GM19239 (cell line): Measurements from ENCODE around the gene CHD5.
"Not testable (repeated sequence)": the region's sequence is repeated elsewhere in the genome, so short reads cannot be mapped to it uniquely, and the experiment has no call there.

Experiments used
- DNase-seq: peaks from one replicate; pipeline ENCODE4 v3.0.0; 2011; ENCODE audit warnings: low spot score; ENCODE audit not compliant: insufficient read length
- FAIRE-seq: peaks from 2 replicates; lab custom pipeline; 2011; peaks lifted over from hg19 to GRCh38; lab: Jason Lieb, UNC

Gene CHD5

DNA sequence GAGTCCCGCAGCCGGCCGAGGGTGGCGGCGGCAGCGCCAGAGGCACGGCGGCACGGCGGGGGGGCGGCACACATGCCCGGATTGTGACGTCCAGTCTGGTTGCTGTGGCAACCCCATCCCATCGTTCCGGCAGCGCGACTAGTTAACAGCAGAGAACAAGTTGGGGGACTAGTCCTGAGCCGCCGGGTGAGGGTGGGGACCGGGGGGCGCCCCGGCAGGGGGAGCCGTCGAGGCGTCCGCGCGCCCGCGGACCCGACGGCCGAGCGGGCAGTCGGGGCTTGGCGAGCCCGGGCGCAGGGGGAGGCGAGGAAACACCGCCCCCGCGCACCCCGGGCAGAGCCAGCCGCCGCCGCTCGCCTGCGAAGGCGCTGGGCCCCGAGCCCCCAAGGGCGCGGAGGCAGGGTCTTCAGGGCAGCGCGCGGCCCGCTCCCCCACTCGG, at the start of gene CHD5:
Gene CHD5 (minus strand): TSS at position 54 of the 439 bp plus-strand sequence. CDS start 298 bp downstream, outside the sequence.
- no peak for FAIRE-seq
- DNase-seq: peak; percentile 28

DNA sequence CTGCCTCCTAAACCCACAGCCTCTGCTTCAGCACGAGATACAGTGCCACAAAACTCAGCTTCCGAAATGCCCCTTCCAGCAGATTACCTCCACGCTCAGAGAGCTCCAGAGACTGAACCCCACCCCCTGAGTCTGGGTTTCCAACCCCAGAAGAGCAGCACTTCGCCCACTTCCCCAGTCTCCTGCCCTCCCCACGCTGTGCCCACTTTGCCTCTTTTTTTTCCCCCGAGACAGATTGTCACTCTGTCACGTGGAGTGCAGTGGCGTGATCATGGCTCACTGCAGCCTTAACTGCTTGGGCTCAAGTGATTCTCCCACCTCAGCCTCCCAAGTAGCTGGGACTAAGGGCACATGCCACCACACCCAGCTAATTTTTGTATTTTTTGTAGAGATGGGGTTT, 45.5 kb upstream of the CHD5 start:
- FAIRE-seq (no peak), DNase-seq (no peak)

DNA sequence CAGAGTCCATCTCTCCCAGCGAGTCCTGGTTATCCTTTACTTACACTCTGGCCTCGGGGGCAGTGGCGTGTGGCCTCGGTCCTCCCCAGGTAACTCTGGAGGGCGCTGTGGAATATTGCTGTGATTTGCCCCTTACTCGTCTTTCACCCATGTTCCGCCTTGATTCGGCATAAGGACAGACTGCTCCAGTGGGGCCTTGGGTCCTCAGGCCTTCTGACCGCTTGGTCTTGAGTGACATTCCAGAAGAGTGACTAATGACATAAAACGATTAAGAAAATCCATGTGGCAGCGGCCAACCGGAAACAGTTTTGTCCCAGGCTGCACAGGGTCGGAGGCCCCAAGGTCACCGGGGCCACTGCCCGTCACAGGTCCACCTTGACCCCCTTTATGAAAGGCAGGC, 44.6 kb upstream of the CHD5 start:
- DNase-seq (no peak), FAIRE-seq (no peak)

DNA sequence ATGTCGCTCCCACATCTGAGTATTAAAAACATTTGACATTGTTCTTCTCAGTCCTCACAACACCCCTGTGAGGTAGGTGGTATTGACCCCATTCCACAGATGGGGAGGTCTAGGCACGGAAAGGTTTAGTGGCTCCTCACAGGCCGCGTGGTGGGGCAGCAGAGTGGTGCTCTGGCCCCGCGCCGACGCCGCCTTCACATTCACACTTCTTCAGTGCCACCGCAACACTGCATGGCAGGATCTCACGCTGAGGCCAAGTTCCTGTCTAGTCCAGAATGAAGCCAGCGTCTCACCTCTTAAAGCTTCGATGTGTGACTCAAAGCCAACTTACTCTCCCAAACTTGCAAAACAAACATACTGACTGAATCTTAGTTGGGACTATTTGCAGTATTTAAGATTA, 43.5 kb upstream of the CHD5 start:
- no peak for DNase-seq
- no peak for FAIRE-seq

DNA sequence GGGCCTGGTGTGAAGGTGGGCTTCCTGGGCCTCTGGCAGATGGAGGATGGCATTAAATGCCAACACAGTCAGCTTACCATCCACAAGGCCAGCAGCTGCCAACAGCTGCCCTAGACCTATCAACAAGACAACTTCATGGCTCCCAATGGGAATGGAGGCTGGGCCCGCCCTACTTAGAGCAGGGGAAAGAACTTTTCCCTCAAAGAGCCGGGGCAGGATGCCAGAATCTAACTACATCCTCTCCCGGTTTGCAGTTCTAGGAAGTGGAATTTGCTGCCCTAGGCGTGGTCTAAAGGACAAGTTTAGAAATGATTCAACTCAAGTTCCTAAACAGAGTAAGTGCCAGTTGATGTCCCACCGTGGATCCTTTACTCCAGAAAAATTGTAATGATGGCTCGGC, 42.5 kb upstream of the CHD5 start:
- FAIRE-seq (no peak), DNase-seq (no peak)

DNA sequence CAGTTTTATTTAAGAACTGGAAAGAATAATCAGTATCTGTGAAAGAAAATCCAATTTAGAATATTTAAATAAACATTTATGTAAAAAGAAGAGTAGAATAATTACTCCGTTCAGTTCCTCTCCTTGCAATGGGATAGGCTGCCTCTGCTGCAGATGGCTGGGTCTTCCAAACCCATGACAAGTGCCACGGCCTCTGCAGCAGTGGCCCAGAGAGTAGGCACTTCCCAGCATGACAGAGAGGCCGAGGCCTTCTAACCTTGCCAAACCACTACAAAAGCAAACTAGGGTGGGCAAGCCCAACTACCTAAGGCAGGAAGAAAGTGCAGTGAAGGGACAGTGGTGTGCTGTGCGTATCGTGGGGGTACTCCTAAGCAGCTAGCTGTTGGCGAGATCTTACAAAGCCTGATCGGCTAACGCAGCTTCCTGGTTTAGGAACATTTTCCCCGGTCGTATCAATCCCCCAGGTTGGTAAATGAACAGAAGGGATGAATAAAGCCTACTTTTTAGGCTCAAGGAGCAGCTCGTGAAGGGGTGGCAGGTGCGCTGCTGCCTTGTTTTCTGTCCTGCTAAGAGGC, 41.2 kb upstream of the CHD5 start:
- FAIRE-seq: no peak
- DNase-seq: no peak

DNA sequence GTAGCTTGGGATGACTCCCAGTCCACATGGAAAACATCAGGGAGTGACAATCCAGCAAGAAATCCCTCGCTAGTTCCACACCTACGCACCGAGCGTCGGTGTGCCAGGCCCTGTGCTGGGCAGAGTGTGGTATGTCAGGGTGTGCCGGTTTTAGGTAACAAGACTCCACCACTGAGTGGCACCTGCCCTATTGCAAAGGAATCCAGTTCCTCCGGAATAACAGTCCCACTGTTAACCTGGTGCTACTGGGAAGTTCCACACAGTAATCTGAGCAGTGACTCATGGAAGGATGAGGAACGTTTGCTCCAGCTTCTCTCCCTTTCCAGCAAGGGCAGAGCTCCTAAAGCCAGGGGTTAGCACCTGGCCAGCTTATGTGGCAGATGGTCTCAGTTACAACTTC, 40.1 kb upstream of the CHD5 start:
- DNase-seq: no peak

DNA sequence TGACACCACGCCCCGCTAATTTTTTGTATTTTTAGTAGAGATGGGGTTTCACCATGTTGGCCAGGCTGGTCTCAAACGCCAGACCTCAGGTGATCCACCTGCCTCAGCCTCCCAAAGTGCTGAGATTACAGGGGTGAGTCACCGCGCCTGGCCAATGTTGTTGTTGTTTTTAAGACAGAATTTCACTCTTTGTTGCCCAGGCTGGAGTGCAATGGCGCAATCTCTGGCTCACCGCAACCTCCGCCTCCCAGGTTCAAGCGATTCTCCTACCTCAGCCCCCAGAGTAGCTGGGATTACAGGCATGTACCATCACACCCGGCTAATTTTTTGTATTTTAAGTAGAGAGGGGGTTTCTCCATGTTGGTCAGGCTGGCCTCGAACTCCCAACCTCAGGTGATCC, 39.5 kb upstream of the CHD5 start:
- not testable (repeated sequence) for DNase-seq, FAIRE-seq

More for the DNA sequence above, 40.1 kb upstream of the CHD5 start:
- no peak for FAIRE-seq

DNA sequence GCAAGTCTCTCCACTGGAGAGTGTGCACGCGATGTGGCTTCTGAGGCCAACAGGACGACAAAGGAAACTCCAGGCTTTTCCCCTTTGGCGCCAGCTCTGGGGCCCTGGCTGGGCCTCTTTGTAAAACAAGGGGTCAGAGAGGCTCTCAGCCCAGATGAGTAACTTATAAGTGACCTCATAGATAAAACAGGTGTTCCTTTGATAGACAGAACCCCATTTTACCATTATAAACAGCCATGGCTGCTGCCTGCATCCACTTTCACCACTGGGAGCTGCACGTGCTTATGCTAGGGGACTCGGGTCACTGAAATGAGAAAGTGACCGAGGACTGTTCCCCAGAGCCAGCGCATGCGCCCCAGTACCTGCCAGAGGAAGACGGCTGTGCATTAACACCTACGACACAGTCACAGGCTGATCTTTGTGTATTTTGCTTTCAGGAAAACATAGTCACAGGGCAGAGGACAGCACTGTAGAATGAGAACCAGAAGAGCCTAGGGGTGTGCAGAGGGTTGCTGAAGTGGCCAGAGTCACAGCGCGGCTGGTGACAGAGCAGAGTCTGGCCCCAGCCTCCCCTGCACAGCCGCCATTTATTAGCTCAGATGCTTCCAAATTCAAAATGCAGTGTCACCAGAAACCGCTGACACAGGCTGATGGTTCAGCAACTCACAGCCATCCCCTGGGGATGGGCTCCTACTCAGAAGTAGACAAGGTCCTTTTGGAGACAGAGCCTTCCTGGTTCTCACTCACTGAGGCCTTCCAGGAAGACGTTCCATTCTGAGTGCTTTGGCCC, 38.4 kb upstream of the CHD5 start:
- FAIRE-seq (no peak), DNase-seq (no peak)

DNA sequence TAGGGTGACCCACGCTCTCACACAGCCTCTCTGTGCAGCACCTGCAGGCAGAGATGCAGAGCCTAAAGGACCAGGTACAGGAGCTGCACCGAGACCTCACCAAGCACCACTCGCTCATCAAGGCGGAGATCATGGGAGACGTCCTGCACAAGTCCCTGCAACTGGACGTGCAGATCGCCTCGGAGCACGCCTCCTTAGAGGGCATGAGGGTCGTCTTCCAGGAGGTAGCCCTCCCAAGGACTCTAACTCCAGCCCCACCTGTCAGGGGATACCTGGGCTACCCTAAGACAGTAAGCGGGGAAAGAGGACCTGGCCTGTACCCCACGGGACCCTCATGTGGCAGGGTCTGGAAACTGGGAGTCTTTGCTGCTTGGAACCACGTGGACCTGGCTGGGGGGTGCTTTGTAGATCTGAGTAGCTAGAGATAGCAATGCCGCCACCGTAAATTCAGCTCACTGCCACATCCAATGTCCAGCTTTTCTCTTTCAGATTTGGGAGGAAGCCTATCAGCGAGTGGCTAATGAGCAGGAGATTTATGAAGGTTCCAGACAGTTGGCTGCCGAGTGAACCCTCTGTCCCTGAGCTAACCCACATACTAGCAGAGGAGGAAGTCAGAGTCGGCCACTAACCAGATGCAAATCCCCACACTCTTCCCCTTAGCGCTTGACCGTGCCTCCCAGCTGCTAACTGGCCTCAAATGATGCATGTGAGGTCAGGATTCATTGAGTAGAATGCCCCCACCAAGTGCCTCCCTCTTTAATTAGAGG, 32.3 kb upstream of the CHD5 start:
- DNase-seq: no peak
- FAIRE-seq: peak; percentile 85

DNA sequence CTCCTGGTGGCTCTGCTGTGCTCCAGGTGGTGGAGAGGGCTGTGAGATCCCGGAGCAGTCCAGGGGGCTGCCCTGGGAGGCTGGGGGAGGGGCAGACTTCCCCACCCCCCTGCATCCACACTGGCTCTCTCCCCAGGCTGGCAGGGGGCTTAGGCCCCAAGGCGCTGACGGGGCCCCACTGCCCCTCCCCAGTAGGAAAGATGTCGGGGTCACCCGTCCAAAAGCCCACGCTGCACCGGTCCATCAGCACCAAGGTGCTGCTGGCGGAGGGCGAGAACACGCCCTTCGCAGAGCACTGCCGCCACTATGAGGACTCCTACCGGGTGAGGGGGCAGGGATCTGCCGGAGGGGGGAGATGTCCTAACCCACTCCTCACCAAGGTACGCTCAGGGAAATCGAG, 31.6 kb upstream of the CHD5 start:
- FAIRE-seq: no peak
- DNase-seq: no peak

DNA sequence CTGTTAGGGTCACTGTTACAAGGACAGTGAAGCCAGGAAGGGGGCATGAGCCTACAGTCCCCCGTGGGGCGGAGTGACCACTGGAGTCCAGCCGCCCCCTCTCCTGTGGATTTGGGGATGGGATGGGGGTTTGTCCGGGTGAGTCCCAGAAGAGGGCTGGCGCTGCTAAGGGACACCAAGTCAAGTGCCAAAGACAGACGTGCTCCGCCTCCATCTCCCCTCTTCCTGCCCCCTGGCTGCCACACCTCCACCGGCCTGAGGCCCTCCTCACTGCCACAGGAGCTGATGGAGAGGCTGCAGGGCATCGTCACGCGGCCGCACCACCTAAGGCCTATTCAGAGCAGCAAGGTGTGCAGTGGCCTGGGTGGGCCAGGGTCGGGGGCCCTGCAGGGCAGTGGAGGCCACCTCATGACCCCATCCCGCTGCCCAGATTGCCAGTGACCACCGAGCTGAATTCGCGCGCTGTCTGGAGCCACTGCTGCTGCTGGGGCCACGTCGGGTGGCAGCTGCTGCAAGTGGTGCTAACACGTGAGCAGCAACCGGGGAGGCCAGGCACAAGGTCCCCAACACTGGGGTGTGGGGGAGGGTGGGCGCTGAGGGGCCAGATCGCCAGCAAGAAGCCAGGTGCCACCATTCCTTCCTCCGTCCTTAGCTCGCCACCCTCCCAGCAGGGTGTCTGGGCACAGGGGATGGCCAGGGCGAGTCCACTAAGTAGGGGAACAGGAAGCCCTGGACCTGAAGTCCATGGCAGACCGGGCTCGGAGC, 30.7 kb upstream of the CHD5 start:
- DNase-seq (no peak), FAIRE-seq (no peak)

DNA sequence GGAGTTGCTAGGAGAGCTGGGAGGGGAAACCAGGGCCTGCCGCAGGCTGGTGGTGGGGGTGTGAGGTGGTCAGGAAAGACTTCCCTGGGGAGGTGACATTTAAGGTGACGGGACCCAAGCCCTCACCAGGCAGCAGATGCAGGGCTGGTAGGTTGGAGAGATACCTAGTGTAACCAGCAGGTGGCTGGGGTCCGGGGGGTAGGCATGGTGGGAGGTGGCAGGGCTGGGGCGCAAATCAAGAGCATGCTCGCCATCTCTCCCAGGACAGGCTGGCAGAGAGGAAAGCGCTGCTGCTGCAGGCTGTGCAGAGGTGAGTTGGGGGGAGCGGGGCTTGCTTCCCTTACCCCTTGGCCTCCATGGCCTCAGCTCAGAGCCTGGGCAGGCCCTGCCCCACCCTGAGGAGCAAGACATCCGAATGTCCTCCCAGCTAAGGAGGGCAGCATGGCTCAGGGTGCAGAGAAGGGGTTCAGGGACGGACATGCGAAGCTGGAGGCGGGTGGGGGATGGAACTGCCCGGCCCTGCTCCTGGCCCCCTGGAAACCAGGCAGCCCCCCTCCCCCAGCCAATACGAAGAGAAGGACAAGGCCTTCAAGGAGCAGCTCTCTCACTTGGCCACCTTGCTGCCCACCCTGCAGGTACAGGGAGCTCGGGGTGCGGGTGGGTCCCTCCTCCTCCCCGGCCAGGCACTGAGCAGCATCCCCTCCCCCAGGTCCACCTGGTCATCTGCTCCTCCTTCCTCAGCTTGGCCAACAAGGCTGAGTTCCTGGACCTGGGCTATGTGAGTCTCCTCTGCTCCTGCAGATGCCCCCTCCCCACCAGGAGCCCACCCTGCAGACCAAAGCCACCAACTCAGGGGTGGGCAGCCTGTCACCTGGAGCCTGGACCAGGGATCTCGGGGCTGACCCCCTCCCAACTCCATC, 29.8 kb upstream of the CHD5 start:
- no peak for DNase-seq
- FAIRE-seq: no peak

DNA sequence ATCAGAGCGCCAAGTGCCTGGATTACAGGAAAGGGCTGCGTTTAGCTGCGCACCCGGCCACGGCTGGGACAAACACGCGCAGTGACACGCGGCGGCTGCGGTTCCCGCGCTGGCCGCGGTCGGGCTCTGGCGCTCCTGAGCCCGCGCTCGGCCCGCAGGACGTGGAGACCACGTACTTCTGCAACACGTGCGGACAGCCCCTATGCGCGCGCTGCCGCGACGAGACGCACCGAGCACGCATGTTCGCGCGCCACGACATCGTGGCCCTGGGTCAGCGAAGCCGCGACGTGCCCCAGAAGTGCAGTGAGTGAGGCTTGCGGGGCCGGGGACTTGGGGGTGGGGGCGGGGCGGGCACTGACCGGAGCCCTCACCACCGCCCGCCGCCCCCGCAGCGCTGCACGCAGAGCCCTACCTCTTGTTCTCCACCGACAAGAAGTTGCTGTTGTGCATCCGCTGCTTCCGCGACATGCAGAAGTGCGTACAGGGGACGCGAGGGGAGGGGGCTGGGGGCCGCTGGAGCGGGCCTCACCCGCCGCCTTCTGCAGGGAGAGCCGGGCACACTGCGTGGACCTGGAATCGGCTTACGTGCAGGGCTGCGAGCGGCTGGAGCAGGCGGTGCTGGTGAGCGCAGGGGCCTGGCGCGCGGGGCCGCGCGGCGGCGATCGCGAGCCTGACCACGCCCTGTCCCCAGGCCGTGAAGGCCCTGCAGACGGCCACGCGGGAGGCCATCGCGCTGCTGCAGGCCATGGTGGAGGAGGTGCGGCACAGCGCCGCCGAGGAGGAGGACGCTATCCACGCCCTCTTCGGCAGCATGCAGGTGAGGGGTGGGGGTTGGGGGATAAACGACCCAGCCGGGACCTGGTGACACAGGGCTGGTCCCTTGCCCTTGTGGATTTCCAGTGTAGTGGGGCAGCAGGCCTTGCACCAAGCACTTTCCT, 28.9 kb upstream of the CHD5 start:
- DNase-seq: peak; percentile 59
- no peak for FAIRE-seq

DNA sequence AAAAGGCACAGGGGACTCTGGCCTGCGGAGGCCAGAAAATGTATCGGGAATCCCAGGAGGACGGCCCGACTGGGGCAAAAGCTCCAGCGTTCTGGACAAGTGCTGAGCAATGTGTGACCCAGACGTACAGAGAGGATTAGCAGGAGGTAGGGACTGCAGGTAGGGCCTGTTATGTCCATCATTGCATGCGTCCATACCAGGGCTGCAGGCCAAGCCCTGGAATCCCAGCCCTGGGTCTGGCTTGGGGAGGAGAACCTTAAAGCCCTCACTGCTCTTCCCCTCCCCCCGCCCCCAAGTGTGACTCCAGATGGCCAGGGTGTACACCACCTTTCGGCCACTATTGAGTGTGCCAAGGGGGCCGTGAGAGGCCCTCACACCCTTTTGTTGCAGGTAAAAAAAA, 27.8 kb upstream of the CHD5 start:
- no peak for DNase-seq
- no peak for FAIRE-seq

DNA sequence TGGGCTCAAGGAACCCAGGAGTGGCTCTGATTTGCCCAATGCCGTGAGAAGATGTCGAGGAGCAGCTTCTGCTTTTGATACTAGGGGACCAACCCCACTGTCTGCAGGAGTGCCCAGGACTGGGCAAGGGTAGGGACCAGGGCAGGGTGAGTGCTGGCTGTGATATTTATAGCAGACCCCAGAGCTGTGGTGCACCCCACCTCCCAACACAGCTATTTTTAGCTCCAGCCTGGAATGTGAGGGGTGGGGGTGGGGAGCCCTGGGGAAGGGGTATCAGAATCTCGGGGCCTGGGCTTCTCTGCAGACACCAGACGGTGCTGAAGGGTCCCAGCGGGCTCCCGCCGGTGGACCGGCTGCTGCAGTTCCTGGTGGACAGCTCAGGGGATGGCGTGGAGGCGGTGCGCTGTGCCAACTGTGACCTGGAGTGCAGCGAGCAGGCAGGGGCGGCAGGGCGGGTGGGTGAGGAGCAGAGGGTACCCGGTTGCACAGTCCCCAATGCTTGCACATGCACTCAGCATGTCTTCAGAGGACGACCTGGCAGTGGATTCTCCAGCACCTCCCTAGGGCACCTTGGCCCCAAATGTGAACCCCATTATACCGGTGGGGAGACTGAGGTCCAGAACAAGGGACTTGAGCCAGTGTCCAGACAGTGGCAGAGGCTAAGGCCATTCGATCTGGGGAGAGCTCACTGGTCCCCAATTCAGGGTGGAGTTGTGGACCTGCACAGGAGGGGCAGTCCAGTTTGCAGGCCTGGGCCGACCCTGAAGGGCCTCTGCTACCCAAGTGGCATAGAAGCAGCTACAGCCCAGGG, 27.2 kb upstream of the CHD5 start:
- FAIRE-seq (no peak), DNase-seq (no peak)

DNA sequence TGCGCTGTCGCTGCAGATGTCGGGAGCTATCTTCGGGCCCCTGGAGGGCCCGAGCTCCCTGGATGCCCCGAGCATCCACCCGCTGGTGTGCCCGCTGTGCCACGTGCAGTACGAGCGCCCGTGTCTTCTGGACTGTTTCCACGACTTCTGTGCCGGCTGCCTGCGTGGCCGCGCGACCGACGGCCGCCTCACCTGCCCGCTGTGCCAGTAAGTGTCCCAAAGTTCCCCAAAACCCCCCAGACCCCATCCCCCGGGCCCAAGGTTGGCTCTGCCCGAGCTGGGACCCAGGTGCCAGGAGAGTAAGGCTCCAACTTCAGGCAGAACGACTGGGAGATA, 26.4 kb upstream of the CHD5 start:
- no peak for DNase-seq
- no peak for FAIRE-seq
